ENCODE results near the gene MLXIP.
"Not testable (repeated sequence)": the region's sequence is repeated elsewhere in the genome, so short reads cannot be mapped to it uniquely, and the experiment has no call there.

Gene MLXIP

GRCh38 chr12:122096014-122096413 lies 17.5 kb downstream of the MLXIP start:
- no peak for DNase-seq (ENCODE audit: low read depth)

- DNase-seq (ENCODE audit: low read depth): no peak
These were observed 18.1 kb downstream of the MLXIP start for GRCh38 chr12:122096591-122097149.

GRCh38 chr12:122097584-122097926 lies 19.0 kb downstream of the MLXIP start:
- no peak for DNase-seq (ENCODE audit: low read depth)

- no peak for DNase-seq (ENCODE audit: low read depth)
These were observed 19.6 kb downstream of the MLXIP start for GRCh38 chr12:122097927-122098756.

- DNase-seq (ENCODE audit: low read depth): no peak
These were observed 20.8 kb downstream of the MLXIP start for GRCh38 chr12:122099280-122099749.

- DNase-seq (ENCODE audit: low read depth): no peak
These were observed 21.3 kb downstream of the MLXIP start for GRCh38 chr12:122099856-122100255.

- no peak for DNase-seq (ENCODE audit: low read depth)
These were observed 22.0 kb downstream of the MLXIP start for GRCh38 chr12:122100568-122100967.

- DNase-seq (ENCODE audit: low read depth): no peak
These were observed 23.8 kb downstream of the MLXIP start for GRCh38 chr12:122102331-122102730.

GRCh38 chr12:122104844-122105243 lies 26.3 kb downstream of the MLXIP start:
- DNase-seq (ENCODE audit: low read depth): no peak

GRCh38 chr12:122105496-122105895 lies 26.9 kb downstream of the MLXIP start:
- DNase-seq (ENCODE audit: low read depth): not testable (repeated sequence)

GRCh38 chr12:122106843-122107242 lies 28.3 kb downstream of the MLXIP start:
- DNase-seq (ENCODE audit: low read depth): no peak

GRCh38 chr12:122107261-122107660 lies 28.7 kb downstream of the MLXIP start:
- no peak for DNase-seq (ENCODE audit: low read depth)

- DNase-seq (ENCODE audit: low read depth): no peak
These were observed 32.6 kb downstream of the MLXIP start for GRCh38 chr12:122111089-122111641.

GRCh38 chr12:122116707-122117535 lies 38.4 kb downstream of the MLXIP start:
- no peak for DNase-seq (ENCODE audit: low read depth)

- no peak for DNase-seq (ENCODE audit: low read depth)
These were observed 39.4 kb downstream of the MLXIP start for GRCh38 chr12:122117979-122118378.

- DNase-seq (ENCODE audit: low read depth): not testable (repeated sequence)
These were observed 42.8 kb downstream of the MLXIP start for GRCh38 chr12:122121341-122121740.

GRCh38 chr12:122121745-122122144 lies 43.2 kb downstream of the MLXIP start:
- DNase-seq (ENCODE audit: low read depth): no peak

GRCh38 chr12:122123051-122123760 lies 44.6 kb downstream of the MLXIP start:
- DNase-seq (ENCODE audit: low read depth): peak; percentile 57

GRCh38 chr12:122123761-122124145 lies 45.2 kb downstream of the MLXIP start:
- DNase-seq (ENCODE audit: low read depth): no peak

- no peak for DNase-seq (ENCODE audit: low read depth)
These were observed 45.8 kb downstream of the MLXIP start for GRCh38 chr12:122124370-122124769.

- no peak for DNase-seq (ENCODE audit: low read depth)
These were observed 47.1 kb downstream of the MLXIP start for GRCh38 chr12:122125452-122126341.
